ENCODE results near the gene MAPKAP1. TPM values are rescaled to one million over a fixed set of nuclear protein-coding genes. Genes with fewer than 3 reads are reported as not detected.

Gene MAPKAP1
- total RNA-seq, 1 donor from 2014 or later, result 44.9 TPM

DNA sequence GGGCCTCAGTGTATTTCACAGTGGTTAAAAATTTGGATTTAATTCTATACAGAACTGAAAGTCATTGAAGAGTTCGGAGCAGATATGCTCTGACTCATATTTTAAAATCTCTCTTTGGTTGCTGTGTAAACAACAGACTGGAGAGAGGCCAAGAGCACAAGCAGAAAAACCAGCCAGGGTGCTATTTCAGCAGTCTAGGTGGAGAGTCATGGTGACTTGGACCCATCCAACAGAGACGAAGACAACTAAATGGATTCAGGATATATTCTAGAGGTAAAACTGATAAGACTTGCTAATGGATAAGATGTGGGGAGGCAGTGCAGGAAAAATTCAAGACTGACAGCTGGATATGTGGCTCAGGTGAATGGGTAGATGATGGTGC lies 168.9 kb downstream of the MAPKAP1 start:
- DNase-seq (ENCODE audit: low read depth in 2 of 2), result peak; percentile 62 to 86

DNA sequence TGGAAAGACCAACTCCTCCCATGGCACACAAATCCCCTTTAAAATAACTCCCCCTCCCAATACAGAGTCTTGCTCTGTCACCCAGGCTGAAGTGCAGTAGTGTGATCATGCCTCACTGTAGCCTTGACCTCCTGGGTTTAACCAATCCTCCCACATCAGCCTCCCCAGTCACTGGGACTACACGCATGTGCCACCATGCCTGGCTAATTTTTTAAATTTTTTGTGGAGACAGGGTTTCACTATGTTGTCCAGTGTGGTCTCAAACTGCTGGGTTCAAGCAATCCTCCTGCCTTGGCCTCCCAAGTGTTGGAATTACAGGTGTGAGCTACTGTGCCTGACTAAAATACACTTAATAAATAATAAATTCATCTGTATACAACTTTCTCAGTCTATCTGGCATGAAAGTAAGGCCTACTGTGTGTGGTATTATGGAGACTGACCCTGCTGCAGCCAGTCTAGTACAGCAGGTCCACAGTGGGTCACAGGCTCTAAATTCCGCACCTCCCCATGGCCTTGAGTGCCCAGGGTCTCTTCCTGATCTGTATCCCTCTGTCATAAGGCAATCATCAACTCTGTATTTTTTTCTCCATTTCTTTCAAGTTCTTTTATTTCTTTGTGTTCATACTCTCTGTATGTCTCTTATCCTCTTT lies 169.4 kb downstream of the MAPKAP1 start:
- DNase-seq (ENCODE audit: low read depth in 2 of 2), result no peak

DNA sequence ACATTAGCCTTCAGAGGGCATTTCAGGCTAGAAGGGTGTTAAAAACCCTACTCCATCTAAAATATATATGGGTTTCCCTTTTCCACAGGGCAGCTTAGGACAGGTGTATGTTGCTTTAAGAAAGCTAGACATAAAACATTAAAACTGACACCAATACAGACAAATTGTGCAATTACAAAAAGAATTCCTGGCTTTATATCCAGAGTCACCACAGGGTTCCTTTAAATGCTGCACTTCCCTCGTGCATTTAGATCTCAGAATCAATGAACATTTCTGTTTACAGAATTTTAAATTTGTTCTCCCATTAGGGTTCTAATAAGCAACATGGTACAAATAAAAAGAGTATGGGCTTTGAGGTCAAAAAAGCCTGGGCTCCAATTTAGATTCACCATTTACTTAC lies 170.2 kb downstream of the MAPKAP1 start:
- no peak for DNase-seq (ENCODE audit: low read depth in 2 of 2)

DNA sequence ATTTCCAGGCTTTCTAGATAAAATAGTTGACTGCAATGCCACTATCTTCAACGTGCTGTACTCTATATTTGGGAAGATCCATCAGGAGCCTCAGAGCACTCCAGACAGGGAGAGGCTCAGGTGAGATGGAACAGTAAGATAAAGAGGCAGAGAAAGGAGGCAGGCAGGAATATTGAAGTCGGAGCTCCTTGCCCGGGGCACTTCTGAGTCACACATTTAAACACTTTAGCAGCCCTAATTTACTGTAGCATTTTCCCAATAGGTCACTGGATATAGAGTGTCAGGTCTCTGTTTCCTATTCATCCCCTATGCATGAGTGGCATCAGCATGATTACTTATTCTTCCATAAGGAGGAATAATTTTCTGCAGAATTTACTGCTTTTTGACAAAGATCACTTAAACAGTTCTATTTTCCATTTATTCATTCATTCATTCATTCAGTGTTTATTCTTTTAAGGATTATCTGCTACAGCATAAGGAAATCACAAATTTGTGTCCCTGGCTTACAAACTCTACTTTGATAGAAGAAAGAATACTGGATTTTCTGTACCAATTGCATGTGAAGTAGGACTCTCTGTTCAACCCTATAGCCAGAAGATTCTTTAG lies 170.7 kb downstream of the MAPKAP1 start:
- DNase-seq (ENCODE audit: low read depth in 2 of 2), result no peak

DNA sequence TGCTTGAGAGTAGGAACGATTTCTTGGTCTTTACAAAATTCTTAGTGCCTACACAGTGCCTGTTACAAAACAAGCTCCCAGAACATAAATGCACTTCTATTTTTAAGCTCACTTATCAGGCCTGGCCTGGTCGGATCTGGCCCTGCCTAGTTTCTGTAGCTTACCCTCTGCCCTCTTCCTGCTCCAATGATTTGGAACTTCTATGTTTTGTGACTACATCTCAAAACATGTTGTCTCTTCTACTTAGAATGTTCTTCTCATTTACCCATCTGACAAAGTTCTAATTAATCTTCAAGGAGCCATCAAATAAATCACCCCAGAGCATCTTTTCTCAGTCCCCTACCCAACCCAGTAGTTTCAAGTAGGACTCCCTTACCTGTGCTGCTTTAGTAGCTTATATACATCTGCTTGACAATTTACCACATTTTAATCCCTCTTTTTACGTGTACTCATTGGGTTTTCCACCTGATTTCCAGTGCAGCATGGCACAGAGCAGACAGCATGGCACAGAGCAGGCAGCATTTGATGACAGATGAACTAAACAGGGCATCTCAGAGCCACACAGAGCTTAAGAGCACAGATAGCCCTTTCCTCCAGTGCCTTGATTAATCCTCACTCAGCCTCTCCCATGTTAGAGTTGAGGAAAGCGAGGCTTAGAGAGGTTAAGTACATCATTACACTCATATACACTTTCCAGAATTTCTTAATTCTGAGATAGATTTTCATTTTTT lies 171.9 kb downstream of the MAPKAP1 start:
- no peak for DNase-seq (ENCODE audit: low read depth in 2 of 2)

DNA sequence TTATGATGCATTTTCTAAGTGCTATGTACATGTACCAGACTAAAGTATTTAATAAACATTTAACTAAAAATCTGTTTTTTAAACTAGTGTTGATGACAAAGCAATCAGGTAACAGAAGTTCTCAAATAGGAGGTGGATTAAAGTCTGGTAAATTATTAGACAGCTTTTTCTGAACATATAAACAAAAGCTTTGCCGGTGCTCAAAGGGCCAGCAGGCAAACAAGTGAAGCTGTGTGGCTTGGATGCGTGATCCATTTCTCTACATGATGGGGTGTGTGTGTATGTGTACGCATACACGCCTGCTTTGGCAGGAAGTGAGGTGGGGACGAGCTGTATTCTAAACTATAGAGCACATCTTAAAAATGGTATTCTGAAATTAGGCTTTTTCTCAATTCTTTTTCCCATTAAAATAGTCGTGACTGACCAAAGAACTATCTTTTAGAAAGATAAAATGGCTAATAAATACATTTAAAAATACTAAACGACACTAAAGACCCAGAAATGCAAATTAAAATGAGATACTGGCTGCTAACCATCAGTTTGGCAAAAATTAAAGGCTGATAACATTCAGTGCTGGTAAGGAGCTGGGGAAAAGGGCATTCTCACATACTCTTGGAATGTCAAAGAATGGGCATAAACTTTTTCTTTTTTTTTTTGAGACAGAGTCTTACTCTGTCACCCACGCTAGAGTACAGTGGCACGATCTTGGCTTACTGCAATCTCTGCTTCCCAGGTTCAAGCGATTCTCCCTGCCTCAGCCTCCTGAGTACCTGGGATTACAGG lies 174.0 kb downstream of the MAPKAP1 start:
- no peak for DNase-seq (ENCODE audit: low read depth in 2 of 2)

DNA sequence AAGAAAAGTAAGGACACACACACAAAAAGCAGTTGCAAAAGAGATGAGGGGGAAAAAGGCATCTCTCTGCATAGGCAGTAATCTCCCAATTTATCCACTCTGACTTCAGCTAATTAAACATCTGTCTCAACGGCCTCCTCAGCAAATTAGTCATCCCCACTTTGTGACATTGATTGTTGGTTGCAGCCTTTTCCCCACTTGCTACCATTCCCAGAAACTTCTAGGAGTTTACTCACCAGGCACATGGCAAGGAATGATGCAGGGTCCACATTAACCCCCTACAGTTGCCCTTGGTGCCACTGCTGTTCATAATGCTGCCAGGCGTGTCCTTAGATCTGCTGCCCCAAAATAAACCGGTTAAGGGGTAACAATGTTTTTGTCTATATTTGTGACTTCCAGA lies 174.6 kb downstream of the MAPKAP1 start:
- no peak for DNase-seq (ENCODE audit: low read depth in 2 of 2)

DNA sequence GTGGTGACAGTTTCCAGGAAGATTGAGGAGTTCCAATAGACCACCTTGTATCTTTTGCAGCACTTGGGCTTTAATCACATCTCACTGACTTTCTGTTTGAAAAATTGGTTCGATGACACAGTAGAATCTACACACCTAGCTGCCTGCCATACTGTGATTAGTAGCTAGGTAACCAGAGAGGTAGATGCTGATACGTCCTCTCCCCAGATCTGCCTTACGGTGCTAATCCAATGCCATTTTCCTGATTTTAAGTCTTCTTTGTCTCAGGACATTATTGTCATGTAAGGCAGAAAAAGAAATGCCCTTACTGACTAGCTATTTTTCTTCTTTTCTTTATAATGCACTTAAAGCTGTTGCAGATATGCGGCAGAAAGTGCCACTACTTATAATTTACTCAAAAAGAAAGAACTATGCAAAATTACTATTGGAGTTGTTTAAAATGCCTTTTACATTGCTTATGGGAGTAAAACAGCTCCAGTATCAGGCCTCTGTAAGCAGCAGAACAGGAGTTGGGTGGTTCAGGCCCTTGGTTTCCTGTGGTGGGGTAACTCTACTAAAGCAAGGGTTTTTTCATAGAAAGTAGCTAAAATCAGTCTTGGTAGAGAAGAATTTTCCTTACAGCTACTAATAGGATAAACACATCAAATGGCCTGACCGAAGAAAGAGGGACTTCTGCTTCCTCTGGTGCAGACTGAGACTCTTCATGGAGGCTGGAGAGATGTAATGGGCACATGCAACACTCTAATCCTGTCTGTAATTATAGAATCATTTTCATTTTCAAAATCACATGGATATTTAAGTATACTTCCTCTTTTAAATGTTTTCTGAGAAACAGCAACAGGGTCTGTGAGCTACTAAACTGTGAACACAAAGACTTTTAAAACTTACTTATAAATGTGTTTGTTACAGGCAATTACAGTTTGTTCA lies 177.2 kb downstream of the MAPKAP1 start:
- DNase-seq (ENCODE audit: low read depth in 2 of 2), result no peak

DNA sequence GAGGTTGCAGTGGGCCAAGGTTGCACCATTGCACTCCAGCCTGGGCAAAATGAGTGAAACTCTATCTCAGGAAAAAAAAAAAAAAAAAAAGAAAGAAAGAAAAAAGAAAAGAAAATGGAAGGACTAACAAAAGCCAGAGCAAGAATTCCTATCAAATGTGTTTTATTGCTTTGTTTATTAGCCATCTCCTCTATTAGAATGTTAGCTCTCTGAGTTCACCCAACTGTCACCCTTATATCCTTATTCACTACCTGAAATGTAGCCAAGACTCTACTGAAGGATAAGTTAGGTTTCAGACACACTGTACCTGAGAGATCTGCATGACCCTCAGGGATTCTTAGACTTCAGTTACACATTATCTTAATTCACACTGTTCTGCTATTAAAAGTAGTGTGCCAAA lies 177.9 kb downstream of the MAPKAP1 start:
- DNase-seq (ENCODE audit: low read depth in 2 of 2), result no peak

DNA sequence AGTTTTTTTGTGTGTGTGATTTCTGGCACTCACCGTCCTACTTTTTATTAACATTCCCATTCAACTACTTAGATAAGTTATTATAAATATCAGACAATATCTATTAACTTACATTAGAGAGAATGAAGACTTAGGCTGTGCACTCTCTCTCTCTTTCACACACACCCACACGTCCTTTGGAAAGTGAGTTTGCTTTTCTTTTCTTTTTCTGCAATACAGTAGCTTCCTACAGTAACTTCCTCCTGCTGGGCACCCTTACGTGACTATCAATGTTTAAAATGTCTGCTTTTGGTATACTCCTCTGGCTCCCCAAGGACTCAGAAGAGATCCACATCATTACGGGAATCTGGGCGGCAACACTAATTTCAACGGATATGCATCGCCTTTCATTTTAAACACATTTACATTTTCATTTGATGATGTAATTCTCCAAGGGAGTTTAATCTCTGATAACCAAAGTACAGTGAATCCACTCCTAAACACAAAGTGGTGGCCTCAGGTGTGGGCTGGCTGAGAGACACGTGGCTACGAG lies 179.5 kb downstream of the MAPKAP1 start:
- DNase-seq (ENCODE audit: low read depth in 2 of 2), result no peak

DNA sequence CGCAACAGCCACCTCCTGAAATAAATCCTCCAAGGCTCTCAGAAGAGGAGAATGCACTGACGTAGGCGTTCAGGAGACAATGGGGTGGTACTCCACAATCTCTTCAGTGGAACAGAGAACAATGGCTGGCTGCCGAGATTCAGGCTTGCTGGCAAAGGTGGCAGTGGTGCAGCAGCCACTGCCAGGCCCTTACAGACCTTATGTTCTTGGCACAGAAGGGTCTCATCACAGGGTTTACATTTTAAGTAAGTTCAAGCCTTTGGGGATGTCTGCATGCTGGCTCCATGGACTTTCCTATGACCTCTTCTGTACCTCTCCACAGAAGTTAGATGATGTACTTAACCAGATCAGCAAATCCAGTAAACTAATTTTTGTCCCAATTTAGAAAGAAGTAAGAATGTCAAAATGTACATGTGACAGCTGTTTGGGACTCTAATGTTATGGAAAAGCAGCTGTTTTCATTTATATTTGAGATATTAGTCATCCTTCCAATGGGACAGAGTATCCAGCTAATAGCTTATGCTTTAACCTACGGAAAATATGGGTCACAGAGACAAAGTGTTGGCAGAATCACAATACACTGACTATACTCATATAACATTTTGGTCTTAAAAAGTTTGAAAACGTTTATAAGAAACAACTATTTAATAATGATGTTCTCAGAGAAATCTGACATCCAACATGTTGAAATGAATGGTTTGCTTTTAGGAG lies 180.9 kb downstream of the MAPKAP1 start:
- DNase-seq (ENCODE audit: low read depth in 2 of 2), result peak; percentile 80 to 82

DNA sequence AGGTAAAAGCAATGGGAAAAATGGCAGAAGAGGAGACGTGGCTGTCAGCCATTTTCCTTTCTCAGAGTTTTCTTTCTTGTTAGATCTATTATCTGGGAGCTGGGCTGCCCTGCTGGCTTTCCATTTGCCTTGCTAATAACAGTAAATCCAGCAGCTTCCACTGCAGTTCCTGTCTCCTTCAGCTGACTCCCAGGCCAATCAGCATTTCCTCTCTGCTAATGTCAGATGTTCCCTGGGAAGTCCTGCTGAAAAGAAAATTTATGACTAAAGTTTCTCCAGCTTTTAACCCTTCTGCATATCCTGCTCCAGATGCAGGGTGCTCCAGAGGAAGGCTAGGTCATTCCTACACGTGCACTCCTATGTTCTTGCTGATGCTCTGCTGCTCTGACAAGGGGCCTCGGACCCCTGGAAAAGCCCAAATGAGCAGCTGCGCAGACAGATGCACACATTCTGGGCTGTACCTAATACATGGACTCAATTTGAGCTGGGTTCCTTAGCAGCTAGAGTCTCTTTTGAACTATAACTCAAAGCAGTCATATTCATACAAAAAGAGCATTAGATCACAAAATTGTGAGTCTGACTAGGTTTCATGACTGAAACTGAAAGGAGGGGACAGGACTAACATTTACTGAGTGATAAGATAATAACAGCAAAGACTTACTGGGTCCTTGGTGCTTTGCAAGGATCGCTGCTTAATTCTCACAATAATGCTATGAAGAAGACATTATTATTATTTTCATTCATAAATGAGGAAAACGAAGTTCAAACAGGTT lies 182.2 kb downstream of the MAPKAP1 start:
- peak; percentile 23 to 85 for DNase-seq (ENCODE audit: low read depth in 2 of 2)

DNA sequence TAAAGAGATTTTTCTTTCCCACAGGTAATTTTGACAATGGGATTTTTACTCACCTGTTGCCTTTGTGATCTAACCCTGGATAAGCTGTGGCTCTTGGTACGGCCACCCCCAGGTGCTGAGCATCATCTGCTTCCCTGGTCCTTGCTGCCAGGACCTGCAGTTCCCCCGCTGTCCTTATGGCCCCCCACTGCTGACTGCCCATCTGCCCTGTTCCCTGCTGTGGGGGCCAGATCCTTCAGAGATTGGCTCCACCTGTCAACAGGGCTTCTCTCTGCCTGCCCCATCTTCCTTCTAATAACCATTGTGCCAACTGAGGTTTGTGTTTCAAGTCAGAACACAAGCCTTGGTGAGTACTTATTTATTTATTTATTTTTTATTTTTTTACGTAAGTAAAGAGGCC lies 183.3 kb downstream of the MAPKAP1 start:
- no peak for DNase-seq (ENCODE audit: low read depth in 2 of 2)

DNA sequence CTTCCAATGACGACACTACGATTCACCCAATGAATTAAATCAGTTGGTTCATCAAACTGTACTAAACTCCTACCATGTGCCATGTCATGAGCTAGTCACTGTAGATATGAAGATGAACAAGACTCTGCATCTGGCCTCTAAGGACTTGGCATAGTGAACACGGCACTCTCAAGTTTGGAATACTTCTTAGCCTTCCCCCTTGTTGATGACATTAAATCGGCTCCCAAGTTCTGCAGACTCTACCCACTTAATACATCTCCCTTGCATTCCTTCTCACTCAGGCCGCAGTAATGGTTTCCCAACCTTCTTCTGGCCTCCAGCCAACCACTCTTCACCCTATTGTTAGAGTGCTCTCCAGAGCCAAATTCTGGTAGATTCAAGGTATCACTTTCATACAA lies 184.7 kb downstream of the MAPKAP1 start:
- DNase-seq (ENCODE audit: low read depth in 2 of 2), result peak in 1 of 2 donors; percentile 14

DNA sequence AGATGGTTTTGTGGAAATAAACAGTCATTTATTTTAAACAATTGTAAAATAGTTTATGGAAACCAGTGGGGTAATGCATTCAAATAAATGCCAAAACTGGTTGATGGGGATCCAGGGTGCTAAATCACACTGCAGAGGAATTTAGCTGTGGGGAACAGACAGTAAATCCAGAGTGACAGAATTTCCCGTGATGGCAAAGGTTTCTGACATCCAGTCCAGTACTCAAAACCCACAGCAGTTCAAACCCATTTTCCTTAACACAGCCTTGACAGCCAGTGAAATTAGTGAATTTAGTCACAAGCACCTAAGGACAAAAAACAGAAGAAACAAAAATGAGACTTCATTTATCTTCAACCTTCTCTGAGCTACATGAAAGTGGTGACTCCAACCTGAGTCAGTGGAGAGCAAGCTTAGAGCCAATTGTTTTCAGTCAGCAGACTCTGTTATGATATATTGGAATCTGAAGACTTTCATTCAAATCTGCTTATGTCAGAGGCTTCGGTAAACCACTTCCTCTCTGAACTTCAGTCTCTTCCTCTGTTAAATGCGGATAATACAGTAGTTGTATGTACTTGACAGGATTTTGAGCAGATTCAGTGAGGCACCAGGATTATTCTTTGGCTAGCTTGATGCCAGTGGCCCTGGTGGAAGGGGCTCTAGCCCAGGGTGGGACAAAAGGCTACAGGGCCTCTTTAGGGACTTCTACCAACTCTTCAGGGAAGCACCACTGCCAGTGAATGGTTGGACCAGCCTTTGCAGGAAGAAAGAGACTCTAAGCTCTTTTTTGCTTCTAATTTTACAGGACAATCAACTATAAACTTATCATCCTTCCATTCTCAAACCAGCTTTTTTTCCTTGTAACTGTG lies 185.3 kb downstream of the MAPKAP1 start:
- DNase-seq (ENCODE audit: low read depth in 2 of 2), result peak in 1 of 2 donors; percentile 85

DNA sequence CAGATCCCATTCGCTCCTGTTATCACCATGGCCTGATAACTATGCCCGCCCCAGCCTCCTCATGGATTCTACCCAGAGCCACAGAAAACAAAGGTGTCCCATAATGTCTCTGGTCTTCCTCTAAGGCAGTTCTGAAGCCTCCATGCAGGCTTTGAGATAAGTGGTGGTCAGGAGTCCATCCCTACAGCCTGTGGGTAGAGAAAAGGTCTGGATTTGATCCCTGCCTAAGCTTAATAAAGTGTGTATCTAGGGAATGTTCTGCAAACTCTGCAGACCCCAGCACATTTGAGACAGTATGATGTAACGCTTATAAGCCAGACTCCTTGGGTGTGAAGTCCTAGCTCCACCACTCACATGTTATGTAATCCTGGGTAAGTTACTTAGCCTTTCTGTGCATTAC lies 187.3 kb downstream of the MAPKAP1 start:
- no peak for DNase-seq (ENCODE audit: low read depth in 2 of 2)

DNA sequence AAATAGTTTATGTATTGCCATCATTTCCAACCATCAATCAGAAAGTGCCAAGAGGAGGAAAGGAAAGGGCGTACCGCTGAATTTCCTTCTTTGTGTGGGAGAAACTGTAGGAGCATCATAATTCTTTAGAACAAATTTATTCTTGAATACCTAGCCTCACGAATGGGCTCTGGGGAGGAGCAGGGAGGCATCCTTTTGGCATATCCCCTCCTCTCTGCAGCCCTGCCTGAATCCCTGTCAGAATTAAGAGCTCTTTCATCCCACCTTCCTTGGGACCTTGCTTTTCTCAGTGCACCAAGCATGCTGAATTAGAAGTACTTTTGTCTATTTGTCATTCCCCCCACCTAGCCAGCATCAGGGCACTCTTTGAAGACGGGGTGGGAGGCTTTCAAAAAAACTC lies 189.4 kb downstream of the MAPKAP1 start:
- no peak for DNase-seq (ENCODE audit: low read depth in 2 of 2)
